CD14-positive monocyte (primary cell): ENCODE data around the gene MLEC. TPM values are rescaled to one million over a fixed set of nuclear protein-coding genes. Genes with fewer than 3 reads are reported as not detected.

Experiments
- DNase-seq, 3 donors: peaks; one replicate each; pipeline ENCODE4 v3.0.0-alpha.2; 2011 to 2022
- H2AFZ ChIP-seq: 2 replicates; pipeline ENCODE4 v1.6.0; 2012; ENCODE audit warnings: mild to moderate bottlenecking, low read depth, low read length, inconsistent platforms; ENCODE audit not compliant: insufficient read depth, poor library complexity, severe bottlenecking
- H3K27ac ChIP-seq, 2 donors: 1 replicate in 1 of 2; 2 replicates in 1 of 2; pipeline ENCODE4 v1.5.1; 2012 to 2013; ENCODE audit warnings: low read length in 2 of 2, control low read depth in 1 of 2, inconsistent platforms in 1 of 2, low read depth in 1 of 2, mild to moderate bottlenecking in 1 of 2
- H3K27me3 ChIP-seq, 2 donors: one replicate each; pipeline versions ENCODE4 v1.6.0 to v1.6.1; 2011 to 2013; ENCODE audit warnings: low read length in 2 of 2; ENCODE audit not compliant: control insufficient read depth in 2 of 2, insufficient read depth in 2 of 2
- H3K36me3 ChIP-seq, 2 donors: replicated peaks in 1 of 2; 1 replicate in 1 of 2; 2 replicates in 1 of 2; pipeline versions ENCODE4 v1.5.1 to v1.6.1; 2012 to 2013; ENCODE audit warnings: low read length in 2 of 2, control low read depth in 1 of 2, inconsistent platforms in 1 of 2, mild to moderate bottlenecking in 1 of 2; ENCODE audit not compliant: insufficient read depth in 2 of 2, control insufficient read depth in 1 of 2
- H3K4me1 ChIP-seq, 2 donors: 1 replicate in 1 of 2; 2 replicates in 1 of 2; pipeline versions ENCODE4 v1.5.1 to v1.6.1; 2012 to 2013; ENCODE audit warnings: low read length in 2 of 2, control low read depth in 1 of 2, inconsistent platforms in 1 of 2, mild to moderate bottlenecking in 1 of 2, moderate library complexity in 1 of 2; ENCODE audit not compliant: insufficient read depth in 2 of 2, control insufficient read depth in 1 of 2
- H3K4me2 ChIP-seq: replicated peaks from 2 replicates; pipeline ENCODE3; 2012; ENCODE audit warnings: low read length, moderate library complexity, mild to moderate bottlenecking; ENCODE audit not compliant: poor library complexity, severe bottlenecking; ENCODE audit errors: extremely low read depth
- H3K4me3 ChIP-seq, 3 experiments: fragments of 200-600 bp in 1 of 3; sonication (generic) in 1 of 3; replicated peaks in 1 of 3; 1 replicate in 2 of 3; 2 replicates in 1 of 3; pipeline ENCODE4 v1.5.1; 2011 to 2013; ENCODE audit warnings: low read length in 3 of 3, mild to moderate bottlenecking in 3 of 3, control low read depth in 2 of 3, low read depth in 2 of 3, inconsistent platforms in 1 of 3, moderate library complexity in 1 of 3
- H3K79me2 ChIP-seq: 2 replicates; pipeline ENCODE4 v1.6.0; 2012; ENCODE audit warnings: mild to moderate bottlenecking, control low read depth, inconsistent platforms, low read length, moderate library complexity; ENCODE audit not compliant: insufficient read depth
- H3K9ac ChIP-seq: 2 replicates; pipeline ENCODE4 v1.6.0; 2017; ENCODE audit warnings: low read length, mild to moderate bottlenecking; ENCODE audit not compliant: insufficient read depth, poor library complexity, severe bottlenecking
- H3K9me3 ChIP-seq, 2 donors: replicated peaks in 1 of 2; 1 replicate in 1 of 2; 2 replicates in 1 of 2; pipeline versions ENCODE4 v1.5.1 to v1.6.1; 2012 to 2013; ENCODE audit warnings: low read length in 2 of 2, control low read depth in 1 of 2; ENCODE audit not compliant: control insufficient read depth in 1 of 2, insufficient read depth in 1 of 2
- H4K20me1 ChIP-seq: 2 replicates; pipeline ENCODE4 v1.6.0; 2012; ENCODE audit warnings: mild to moderate bottlenecking, low read length, control low read depth, moderate library complexity; ENCODE audit not compliant: insufficient read depth
- H3K27ac Mint-ChIP-seq, 7 donors: one replicate each; pipeline ENCODE4 v1.8.0; 2020; ENCODE audit warnings: mild to moderate bottlenecking in 7 of 7, mixed read lengths in 7 of 7, moderate library complexity in 6 of 7, inconsistent platforms in 2 of 7
- H3K27me3 Mint-ChIP-seq, 3 donors: one replicate each; pipeline ENCODE4 v1.8.0; 2021 to 2022; ENCODE audit warnings: low read depth in 3 of 3, mild to moderate bottlenecking in 3 of 3, mixed read lengths in 3 of 3, moderate library complexity in 3 of 3, inconsistent platforms in 1 of 3
- H3K36me3 Mint-ChIP-seq, 2 donors: one replicate each; pipeline ENCODE4 v1.8.0; 2020; ENCODE audit warnings: mixed read lengths in 2 of 2, inconsistent platforms in 1 of 2, mild to moderate bottlenecking in 1 of 2
- H3K4me1 Mint-ChIP-seq: one replicate; pipeline ENCODE4 v1.8.0; 2020; ENCODE audit warnings: mild to moderate bottlenecking, mixed read lengths
- H3K4me3 Mint-ChIP-seq, 2 donors: one replicate each; pipeline ENCODE4 v1.8.0; 2020; ENCODE audit warnings: mild to moderate bottlenecking in 2 of 2, mixed read lengths in 2 of 2, moderate library complexity in 1 of 2
- H3K9me3 Mint-ChIP-seq, 7 donors: one replicate each; pipeline ENCODE4 v1.8.0; 2020 to 2022; ENCODE audit warnings: mixed read lengths in 7 of 7, mild to moderate bottlenecking in 6 of 7, moderate library complexity in 6 of 7, inconsistent platforms in 2 of 7
- WGBS: methylation state at CpG from one replicate; pipeline ENCODE4 v1.1.5; 2013; ENCODE audit warnings: missing lambda C conversion rate; ENCODE audit not compliant: insufficient coverage; 5-methylcytosine and 5-hydroxymethylcytosine counted together
- intact Hi-C, 2 donors: fragments of 100-400 bp; cut with micrococcal nuclease; formaldehyde crosslinking; loops; one replicate each; pipeline versions ENCODE4 v1.15.0 to v1.15.1; 2023
- polyA plus RNA-seq, 3 donors: library from polyadenylated mRNA; depleted of rRNA in 1 of 3; unstranded in 2 of 3; stranded (reverse) in 1 of 3; fragments of 300-500 nt in 2 of 3; fragments of >200 nt in 1 of 3; fragmentation: Illumina TruSeq in 2 of 3; gene quantifications; 1 replicate in 2 of 3; 2 replicates in 1 of 3; pipeline ENCODE4 v1.2.3, GENCODE V29; 2012 to 2021
- TF ChIP-seq, protein P1 (sequence below): fragments of 200-600 bp; IDR thresholded peaks from one replicate; pipeline ENCODE4 v1.8.0; 2022; ENCODE audit warnings: antibody characterized with exemption, mild to moderate bottlenecking

MLEC gene
- polyA plus RNA-seq, 3 donors, result 10.9 to 79.5 (median 65.3) TPM

DNA sequence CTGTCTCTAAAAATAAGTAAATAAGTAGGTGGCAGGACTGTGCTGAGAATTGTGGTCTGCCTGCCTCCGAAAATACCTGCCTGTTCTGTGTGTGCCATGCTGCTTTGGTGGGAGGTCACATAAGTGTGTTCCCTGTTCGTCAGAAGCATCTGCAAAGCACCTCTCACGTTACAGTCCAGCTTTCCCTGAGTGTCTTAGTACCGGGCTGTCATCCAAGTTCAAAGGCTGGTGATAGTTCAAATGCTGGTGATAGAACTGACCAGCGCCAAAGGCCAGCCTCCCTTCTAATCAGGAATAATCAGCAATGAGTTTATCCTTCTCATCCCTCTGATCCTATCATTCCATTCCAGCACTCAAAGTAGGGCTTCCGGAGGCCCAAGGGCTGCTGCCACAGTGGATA lies 40.9 kb upstream of the MLEC start:
- peaks cover 32 to 49% of the 10 kb centered on the region in 2 donors for H3K27me3 ChIP-seq
- H3K4me3 Mint-ChIP-seq, result no peak overlapping the region
- no peak overlapping the region for H3K9ac ChIP-seq
- no peak overlapping the region for H2AFZ ChIP-seq
- H3K4me1 Mint-ChIP-seq, result peaks cover 33% of the 10 kb centered on the region
- H3K36me3 ChIP-seq, result no peaks in the 10 kb centered on the region
- H3K36me3 Mint-ChIP-seq, result peaks cover 0 to 12% of the 10 kb centered on the region in 2 donors
- 85% methylated on average over 4 of the region's 6 CpGs for WGBS
- intact Hi-C loops, result loop anchor here (5.0 to 10.0 kb wide), 3 partner anchors 66 to 459 kb away; partner anchors contain the start of genes HNF1A (in 1 of the 2) and UNC119B (in 1 of the 2)
- peaks cover 0 to 12% (median 5%) of the 10 kb centered on the region in 7 donors for H3K9me3 Mint-ChIP-seq
- H3K4me1 ChIP-seq, result peaks cover 27 to 31% of the 10 kb centered on the region in 2 donors
- H3K27ac ChIP-seq, result no peak overlapping the region
- H3K79me2 ChIP-seq, result no peaks in the 10 kb centered on the region
- no peak overlapping the region for H3K4me3 ChIP-seq
- no peaks in the 10 kb centered on the region for H4K20me1 ChIP-seq
- peaks cover 5 to 14% of the 10 kb centered on the region in 2 donors for H3K9me3 ChIP-seq
- H3K27ac Mint-ChIP-seq, result no peak overlapping the region
- peaks cover 50 to 72% (median 55%) of the 10 kb centered on the region in 3 donors for H3K27me3 Mint-ChIP-seq
- DNase-seq, result no peak
- TF ChIP-seq, protein P1, sequence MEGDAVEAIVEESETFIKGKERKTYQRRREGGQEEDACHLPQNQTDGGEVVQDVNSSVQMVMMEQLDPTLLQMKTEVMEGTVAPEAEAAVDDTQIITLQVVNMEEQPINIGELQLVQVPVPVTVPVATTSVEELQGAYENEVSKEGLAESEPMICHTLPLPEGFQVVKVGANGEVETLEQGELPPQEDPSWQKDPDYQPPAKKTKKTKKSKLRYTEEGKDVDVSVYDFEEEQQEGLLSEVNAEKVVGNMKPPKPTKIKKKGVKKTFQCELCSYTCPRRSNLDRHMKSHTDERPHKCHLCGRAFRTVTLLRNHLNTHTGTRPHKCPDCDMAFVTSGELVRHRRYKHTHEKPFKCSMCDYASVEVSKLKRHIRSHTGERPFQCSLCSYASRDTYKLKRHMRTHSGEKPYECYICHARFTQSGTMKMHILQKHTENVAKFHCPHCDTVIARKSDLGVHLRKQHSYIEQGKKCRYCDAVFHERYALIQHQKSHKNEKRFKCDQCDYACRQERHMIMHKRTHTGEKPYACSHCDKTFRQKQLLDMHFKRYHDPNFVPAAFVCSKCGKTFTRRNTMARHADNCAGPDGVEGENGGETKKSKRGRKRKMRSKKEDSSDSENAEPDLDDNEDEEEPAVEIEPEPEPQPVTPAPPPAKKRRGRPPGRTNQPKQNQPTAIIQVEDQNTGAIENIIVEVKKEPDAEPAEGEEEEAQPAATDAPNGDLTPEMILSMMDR, result no peak
- no peak overlapping the region for H3K4me2 ChIP-seq

DNA sequence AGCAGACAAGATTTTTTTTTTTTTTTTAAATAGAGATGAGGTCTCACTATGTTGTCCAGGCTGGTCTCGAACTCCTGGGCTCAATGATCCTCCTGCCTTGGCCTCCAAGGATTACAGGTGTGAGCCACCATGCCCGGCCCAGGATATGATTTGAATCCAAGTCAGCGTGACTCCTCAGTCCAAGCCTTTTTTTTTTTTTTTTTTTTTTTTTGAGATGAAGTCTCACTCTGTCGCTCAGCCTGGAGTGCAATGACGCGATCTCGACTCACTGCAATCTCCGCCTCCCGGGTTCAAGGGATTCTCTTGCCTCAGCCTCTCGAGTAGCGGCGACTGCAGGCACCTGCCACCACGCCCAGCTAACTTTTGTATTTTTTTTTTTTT lies 39.6 kb upstream of the MLEC start:
- peaks cover 34 to 36% of the 10 kb centered on the region in 2 donors for H3K4me1 ChIP-seq
- TF ChIP-seq, protein P1, result no peak
- Mint-ChIP-seq H3K9me3 (peaks cover 0 to 5% (median 2%) of the 10 kb centered on the region in 7 donors), H3K4me3 (no peak overlapping the region), H3K27ac (no peak overlapping the region), H3K27me3 (peaks cover 39 to 60% (median 44%) of the 10 kb centered on the region in 3 donors), H3K36me3 (peaks cover 0 to 7% of the 10 kb centered on the region in 2 donors), H3K4me1 (peaks cover 40% of the 10 kb centered on the region)
- intact Hi-C loops, result loop anchor here (1.0 to 10.0 kb wide), 4 partner anchors 65 to 457 kb away; partner anchors contain the start of genes HNF1A (in 1 of the 2) and UNC119B (in 1 of the 2)
- H3K9ac ChIP-seq, result no peak overlapping the region
- no peak overlapping the region for H3K4me3 ChIP-seq
- peaks cover 0 to 2% of the 10 kb centered on the region in 2 donors for H3K9me3 ChIP-seq
- H2AFZ ChIP-seq, result no peak overlapping the region
- H4K20me1 ChIP-seq, result no peaks in the 10 kb centered on the region
- H3K27ac ChIP-seq, result no peak overlapping the region
- no peak overlapping the region for H3K4me2 ChIP-seq
- no peak for DNase-seq
- no peaks in the 10 kb centered on the region for H3K36me3 ChIP-seq
- peaks cover 18 to 38% of the 10 kb centered on the region in 2 donors for H3K27me3 ChIP-seq
- 88% methylated on average over 11 of the region's 13 CpGs for WGBS
- no peaks in the 10 kb centered on the region for H3K79me2 ChIP-seq
